DND-41 (cell line): ENCODE measurements around the gene EEA1.

Experiments
- ATAC-seq: fragments of 200-7000 bp; cut with Tn5 transposase; 3 replicates; pipeline ENCODE4 v1.9.1; 2021; ENCODE audit warnings: low read depth; ENCODE audit not compliant: insufficient read depth
- DNase-seq: peaks from one replicate; pipeline ENCODE4 v3.0.0-alpha.2; 2020
- H2AFZ ChIP-seq: 2 replicates; pipeline ENCODE4 v1.6.0; 2012; ENCODE audit warnings: low read depth, low read length
- H3K27ac ChIP-seq: 2 replicates; pipeline ENCODE4 v1.5.1; 2012; ENCODE audit warnings: low read length, inconsistent platforms
- H3K27me3 ChIP-seq: fragments of 200-600 bp; sonication (generic); 2 replicates; pipeline ENCODE4 v1.6.0; 2012; ENCODE audit warnings: low read length, mild to moderate bottlenecking, inconsistent platforms; ENCODE audit not compliant: insufficient read depth, poor library complexity
- H3K36me3 ChIP-seq: 2 replicates; pipeline ENCODE4 v1.5.1; 2012; ENCODE audit warnings: low read length, inconsistent platforms; ENCODE audit not compliant: insufficient read depth
- H3K4me1 ChIP-seq: 2 replicates; pipeline ENCODE4 v1.5.1; 2012; ENCODE audit warnings: mild to moderate bottlenecking, low read length; ENCODE audit not compliant: insufficient read depth
- H3K4me2 ChIP-seq: 2 replicates; pipeline ENCODE4 v1.6.0; 2012; ENCODE audit warnings: mild to moderate bottlenecking, moderate library complexity, low read length, inconsistent platforms; ENCODE audit not compliant: insufficient read depth
- H3K4me3 ChIP-seq, 2 experiments: fragments of 200-600 bp in 1 of 2; shearing (Covaris generic) in 1 of 2; 2 replicates each; pipeline ENCODE4 v1.5.1; 2012 to 2016; ENCODE audit warnings: inconsistent platforms in 2 of 2, low read length in 2 of 2, mild to moderate bottlenecking in 2 of 2, low read depth in 1 of 2, moderate library complexity in 1 of 2
- H3K79me2 ChIP-seq: 2 replicates; pipeline ENCODE4 v1.6.0; 2012; ENCODE audit warnings: low read length, inconsistent platforms; ENCODE audit not compliant: insufficient read depth
- H3K9ac ChIP-seq: 2 replicates; pipeline ENCODE4 v1.6.0; 2012; ENCODE audit warnings: low read depth, mild to moderate bottlenecking, inconsistent platforms, low read length, moderate library complexity
- H3K9me3 ChIP-seq: 2 replicates; pipeline ENCODE4 v1.5.1; 2012; ENCODE audit warnings: low read length, moderate library complexity, mild to moderate bottlenecking, inconsistent platforms; ENCODE audit not compliant: insufficient read depth, severe bottlenecking
- H4K20me1 ChIP-seq: 2 replicates; pipeline ENCODE4 v1.6.0; 2012; ENCODE audit warnings: low read length; ENCODE audit not compliant: insufficient read depth
- CTCF ChIP-seq: IDR thresholded peaks from 2 replicates; pipeline ENCODE4 v1.5.1; 2012; ENCODE audit warnings: borderline replicate concordance, low read length, moderate library complexity, mild to moderate bottlenecking; ENCODE audit not compliant: poor library complexity, severe bottlenecking; ENCODE audit errors: extremely low read depth
- EZH2 ChIP-seq: IDR thresholded peaks from 3 replicates; pipeline ENCODE4 v1.6.1; 2012; ENCODE audit warnings: borderline replicate concordance, low read depth, mild to moderate bottlenecking, moderate library complexity, low read length, inconsistent platforms; ENCODE audit not compliant: severe bottlenecking

Gene EEA1

GRCh38 chr12:92912052-92912451 lies 17.0 kb downstream of the EEA1 start:
- no peak overlapping the region for H3K4me3 ChIP-seq
- peaks cover 4% of the 10 kb centered on the region for H3K9me3 ChIP-seq
- H3K27ac ChIP-seq = no peak overlapping the region
- TF ChIP-seq CTCF = no peak
- no peak for TF ChIP-seq EZH2
- H2AFZ ChIP-seq = no peak overlapping the region
- H3K4me1 ChIP-seq = peaks cover 34% of the 10 kb centered on the region
- H3K36me3 ChIP-seq = peaks cover 3% of the 10 kb centered on the region; the same call in 1 of the 2 replicates
- H3K27me3 ChIP-seq = no peaks in the 10 kb centered on the region
- no peak for ATAC-seq
- no peak overlapping the region for H3K9ac ChIP-seq
- no peak for DNase-seq
- H4K20me1 ChIP-seq = peaks cover 6% of the 10 kb centered on the region; the same call in 1 of the 2 replicates
- H3K79me2 ChIP-seq = peaks cover 88% of the 10 kb centered on the region
- no peak overlapping the region for H3K4me2 ChIP-seq

- ATAC-seq (no peak), DNase-seq (no peak)
- peaks cover 4% of the 10 kb centered on the region for H3K9me3 ChIP-seq
- no peak overlapping the region for H3K4me2 ChIP-seq
- peak overlapping the region; percentile 26; the same call in 1 of the 2 replicates for H3K27ac ChIP-seq
- H3K36me3 ChIP-seq = peaks cover 3% of the 10 kb centered on the region; the same call in 1 of the 2 replicates
- no peak overlapping the region for H3K4me3 ChIP-seq
- H3K4me1 ChIP-seq = peaks cover 39% of the 10 kb centered on the region
- peaks cover 6% of the 10 kb centered on the region; the same call in 1 of the 2 replicates for H4K20me1 ChIP-seq
- H3K79me2 ChIP-seq = peaks cover 94% of the 10 kb centered on the region
- no peak overlapping the region for H3K9ac ChIP-seq
- TF ChIP-seq EZH2 (no peak), CTCF (no peak)
- H3K27me3 ChIP-seq = no peaks in the 10 kb centered on the region
- H2AFZ ChIP-seq = no peak overlapping the region
Observed at GRCh38 chr12:92911339-92911738, 17.8 kb downstream of the EEA1 start.

GRCh38 chr12:92908108-92908507 lies 21.0 kb downstream of the EEA1 start:
- H3K79me2 ChIP-seq = peaks cover 92% of the 10 kb centered on the region
- peak overlapping the region; percentile 77 for H3K27ac ChIP-seq

More at GRCh38 chr12:92908108-92908507, 21.0 kb downstream of the EEA1 start:
- ATAC-seq (peak; percentile 98), DNase-seq (peak; percentile 50)
- H3K27me3 ChIP-seq = no peaks in the 10 kb centered on the region
- peaks cover 51% of the 10 kb centered on the region for H3K4me1 ChIP-seq
- H3K36me3 ChIP-seq = peaks cover under 1% of the 10 kb centered on the region; the same call in 1 of the 2 replicates
- peaks cover 4% of the 10 kb centered on the region for H3K9me3 ChIP-seq
- no peak overlapping the region for H3K4me3 ChIP-seq
- H2AFZ ChIP-seq = no peak overlapping the region
- H3K4me2 ChIP-seq = peak overlapping the region; percentile 52
- H3K9ac ChIP-seq = no peak overlapping the region
- H4K20me1 ChIP-seq = peaks cover 11% of the 10 kb centered on the region; the same call in 1 of the 2 replicates
- TF ChIP-seq CTCF (no peak), EZH2 (no peak)
